Measurements from ENCODE around the gene CST3. TPM values are rescaled to one million over a fixed set of nuclear protein-coding genes. Genes with fewer than 3 reads are reported as not detected.
"Not testable (repeated sequence)": the region's sequence is repeated elsewhere in the genome, so short reads cannot be mapped to it uniquely, and the experiment has no call there.

Gene CST3
- total RNA-seq, 4 donors from 2014 or later = 1,253 to 2,184 (median 1,709) TPM

- no peaks in the 10 kb centered on the region for H3K27me3 ChIP-seq
- DNase-seq (ENCODE audit: extremely low spot score) = peak; percentile 86
- no peaks in the 10 kb centered on the region for H3K36me3 ChIP-seq
- intact Hi-C loops (cut with DNase I) = loop anchor here (10.0 kb wide), 1 partner anchor 1429 kb away; the partner anchor contains the start of gene ACSS1
- H3K27ac ChIP-seq (replicated peaks in 1 of 4) = peak overlapping the region in 1 of 4 donors; percentile 81
- H3K4me3 ChIP-seq = no peak overlapping the region
- TF ChIP-seq EP300 (IDR thresholded peaks at IDR 0.05) (no peak), POLR2AphosphoS5 (IDR thresholded peaks at IDR 0.05) (no peak), POLR2A (IDR thresholded peaks at IDR 0.05; ENCODE audit: low read depth) (no peak), CTCF (IDR thresholded peaks at IDR 0.05) (no peak)
- H3K9me3 ChIP-seq = no peaks in the 10 kb centered on the region
- 89% methylated on average over 9 of the region's 9 CpGs for WGBS
- peaks cover 31 to 73% (median 59%) of the 10 kb centered on the region in 4 donors for H3K4me1 ChIP-seq
These were observed 12.4 kb downstream of the CST3 start for GRCh38 chr20:23625236-23625964.

DNA sequence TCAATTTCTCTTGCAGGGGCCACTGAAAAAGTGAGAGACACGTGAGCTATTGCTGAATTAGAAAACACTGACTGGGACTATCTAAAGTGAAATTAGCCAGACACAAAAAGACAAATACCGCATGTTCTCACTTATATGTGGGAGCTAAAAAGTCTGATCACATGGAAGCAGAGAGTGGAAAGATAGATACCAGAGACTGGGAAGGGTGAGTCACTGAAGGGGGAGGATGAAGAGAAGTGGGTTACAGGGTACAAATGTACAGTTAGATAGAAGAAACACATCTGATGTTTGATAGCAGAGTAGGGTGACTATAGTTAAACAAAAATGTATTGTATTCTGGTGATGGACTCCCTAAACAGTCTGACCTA is 13.4 kb downstream of the CST3 start:
- Histone ChIP-seq H3K36me3 (no peaks in the 10 kb centered on the region), H3K27ac (replicated peaks in 1 of 4) (peak overlapping the region; percentile 81 to 88 (median 88)), H3K9me3 (no peaks in the 10 kb centered on the region), H3K27me3 (no peaks in the 10 kb centered on the region), H3K4me1 (peaks cover 29 to 62% (median 48%) of the 10 kb centered on the region in 4 donors), H3K4me3 (no peak overlapping the region)
- TF ChIP-seq EP300 (IDR thresholded peaks at IDR 0.05) (no peak), POLR2A (IDR thresholded peaks at IDR 0.05; ENCODE audit: low read depth) (no peak), POLR2AphosphoS5 (IDR thresholded peaks at IDR 0.05) (peak in 1 of 2 donors; percentile 42), CTCF (IDR thresholded peaks at IDR 0.05) (no peak)
- no peak for DNase-seq (ENCODE audit: extremely low spot score)
- intact Hi-C loops (cut with DNase I) = loop anchor here (10.0 kb wide), 1 partner anchor 1430 kb away; the partner anchor contains the start of gene ACSS1
- WGBS = 52% methylated on average over 2 of the region's 2 CpGs

DNA sequence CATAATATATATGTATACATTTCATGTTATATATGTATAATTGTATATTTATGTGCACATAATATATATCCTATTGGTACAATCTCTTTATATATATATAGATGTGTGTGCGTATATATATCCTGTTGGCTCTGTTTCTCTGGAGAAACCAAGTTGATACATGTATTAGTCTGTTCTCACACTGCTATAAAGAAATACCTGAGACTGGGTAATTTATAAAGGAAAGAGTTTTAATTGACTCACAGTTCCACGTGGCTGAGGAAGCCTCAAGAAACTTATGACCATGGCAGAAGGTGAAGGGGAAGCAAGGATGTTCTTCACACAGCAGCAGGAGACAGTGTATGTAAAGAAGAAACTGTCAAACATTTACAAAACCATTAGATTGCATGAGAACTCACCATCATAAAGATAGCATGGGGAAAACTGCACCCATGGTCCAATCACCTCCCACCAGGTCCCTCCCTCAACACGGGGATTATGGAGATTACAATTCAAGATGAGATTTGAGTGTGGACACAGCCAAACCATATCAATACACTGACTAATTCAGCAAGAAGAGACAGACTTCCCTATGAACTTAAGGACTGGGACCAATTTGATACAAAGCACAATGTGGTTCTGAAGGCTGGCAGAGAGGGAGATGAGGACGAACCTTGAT is 14.0 kb downstream of the CST3 start:
- WGBS = 73% methylated on average over 4 of the region's 4 CpGs
- H3K27ac ChIP-seq (replicated peaks in 1 of 4) = peak overlapping the region; percentile 81 to 88 (median 88)
- H3K4me1 ChIP-seq = peaks cover 24 to 57% (median 43%) of the 10 kb centered on the region in 4 donors
- no peaks in the 10 kb centered on the region for H3K36me3 ChIP-seq
- peak; percentile 74 for DNase-seq (ENCODE audit: extremely low spot score)
- no peaks in the 10 kb centered on the region for H3K27me3 ChIP-seq
- H3K9me3 ChIP-seq = no peaks in the 10 kb centered on the region
- TF ChIP-seq POLR2AphosphoS5 (IDR thresholded peaks at IDR 0.05) (no peak), CTCF (IDR thresholded peaks at IDR 0.05) (no peak), POLR2A (IDR thresholded peaks at IDR 0.05; ENCODE audit: low read depth) (no peak), EP300 (IDR thresholded peaks at IDR 0.05) (no peak)
- H3K4me3 ChIP-seq = no peak overlapping the region
- intact Hi-C loops (cut with DNase I) = loop anchor here (10.0 kb wide), 1 partner anchor 1431 kb away; the partner anchor contains the start of gene ACSS1

GRCh38 chr20:23622839-23623343 is 14.9 kb downstream of the CST3 start:
- H3K9me3 ChIP-seq = no peaks in the 10 kb centered on the region
- TF ChIP-seq POLR2A (IDR thresholded peaks at IDR 0.05; ENCODE audit: low read depth) (no peak), CTCF (IDR thresholded peaks at IDR 0.05) (no peak), POLR2AphosphoS5 (IDR thresholded peaks at IDR 0.05) (peak; percentile 87 to 97), EP300 (IDR thresholded peaks at IDR 0.05) (peak; percentile 97)
- H3K27ac ChIP-seq (replicated peaks in 1 of 4) = peak overlapping the region; percentile 81 to 88 (median 88)
- DNase-seq (ENCODE audit: extremely low spot score) = peak; percentile 94
- 6% methylated on average over 4 of the region's 4 CpGs for WGBS
- H3K4me1 ChIP-seq = peaks cover 17 to 50% (median 37%) of the 10 kb centered on the region in 4 donors
- no peaks in the 10 kb centered on the region for H3K36me3 ChIP-seq
- intact Hi-C loops (cut with DNase I) = loop anchor here (10.0 kb wide), 1 partner anchor 1432 kb away; the partner anchor contains the start of gene ACSS1
- peak overlapping the region; percentile 33 to 46 (median 38) for H3K4me3 ChIP-seq
- no peaks in the 10 kb centered on the region for H3K27me3 ChIP-seq

DNA sequence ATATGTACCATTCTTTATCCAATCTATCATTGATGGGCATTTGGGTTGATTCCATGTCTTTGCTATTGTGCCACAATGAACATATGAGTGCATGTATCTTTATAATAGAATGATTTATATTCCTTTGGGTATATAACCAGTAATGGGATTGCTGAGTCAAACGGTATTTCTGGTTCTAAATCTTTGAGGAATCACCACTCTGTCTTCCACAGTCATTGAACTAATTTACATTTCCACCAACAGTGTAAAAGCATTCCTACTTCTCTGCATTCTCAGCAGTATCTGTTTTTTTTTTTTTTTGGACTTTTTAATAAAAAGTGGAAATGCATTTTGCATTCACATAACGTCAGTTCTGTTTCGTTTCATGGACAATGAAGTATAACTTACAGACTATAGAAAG is 15.4 kb downstream of the CST3 start:
- H3K36me3 ChIP-seq; H3K9me3 ChIP-seq; DNase-seq (ENCODE audit: extremely low spot score); H3K27me3 ChIP-seq: not testable (repeated sequence)
- Histone ChIP-seq H3K4me1 (peaks cover 17 to 50% (median 37%) of the 10 kb centered on the region in 4 donors), H3K27ac (replicated peaks in 1 of 4) (peak overlapping the region; percentile 81 to 88 (median 88)), H3K4me3 (peak overlapping the region; percentile 33 to 46 (median 38))
- intact Hi-C loops (cut with DNase I) = loop anchor here (10.0 kb wide), 1 partner anchor 1432 kb away; the partner anchor contains the start of gene ACSS1
- 50% methylated on average over 3 of the region's 3 CpGs for WGBS

- DNase-seq (ENCODE audit: extremely low spot score); H3K36me3 ChIP-seq; H3K27me3 ChIP-seq; H3K9me3 ChIP-seq; H3K4me3 ChIP-seq; H3K27ac ChIP-seq (replicated peaks in 1 of 4): not testable (repeated sequence)
- peaks cover 17 to 43% (median 34%) of the 10 kb centered on the region in 4 donors for H3K4me1 ChIP-seq
- intact Hi-C loops (cut with DNase I) = loop anchor here (10.0 kb wide), 1 partner anchor 1434 kb away; the partner anchor contains the start of gene ACSS1
- WGBS = 79% methylated on average over 7 of the region's 11 CpGs
These were observed 16.9 kb downstream of the CST3 start for GRCh38 chr20:23620670-23621386.
